Activated CD8-positive, alpha-beta memory T cell treated with anti-CD3 and anti-CD28 coated beads, Interleukin-2, amount 10 ng/mL, durations not matched to agents 7 days and 5 days (primary cell): ENCODE measurements around the gene ZFTA. TPM values are rescaled to one million over a fixed set of nuclear protein-coding genes. Genes with fewer than 3 reads are reported as not detected.
"Not testable (repeated sequence)": the region's sequence is repeated elsewhere in the genome, so short reads cannot be mapped to it uniquely, and the experiment has no call there.

ENCODE experiments used
- ATAC-seq: fragments of 150-1000 bp; cut with Tn5 transposase; one replicate; pipeline ENCODE4 v1.10.0; 2021; ENCODE audit warnings: moderate library complexity
- CTCF ChIA-PET: fragments of 350-600 bp; sonication (Branson Sonifier 250); formaldehyde crosslinking; loops from one replicate; lab custom pipeline; 2021; ENCODE audit warnings: antibody characterized with exemption; lab: Charles Lee
- DNase-seq: peaks from one replicate; pipeline ENCODE4 v3.0.0-alpha.2; 2020
- H3K27ac Mint-ChIP-seq: one replicate; pipeline ENCODE4 v1.8.0; 2021; ENCODE audit warnings: mild to moderate bottlenecking, mixed read lengths
- H3K27me3 Mint-ChIP-seq: one replicate; pipeline ENCODE4 v1.8.0; 2021; ENCODE audit warnings: mixed read lengths
- H3K36me3 Mint-ChIP-seq: one replicate; pipeline ENCODE4 v1.8.0; 2021; ENCODE audit warnings: mild to moderate bottlenecking, mixed read lengths
- H3K4me1 Mint-ChIP-seq: one replicate; pipeline ENCODE4 v1.8.0; 2021; ENCODE audit warnings: mixed read lengths
- H3K4me3 Mint-ChIP-seq: one replicate; pipeline ENCODE4 v1.8.0; 2021; ENCODE audit warnings: mild to moderate bottlenecking, moderate library complexity, mixed read lengths
- H3K9me3 Mint-ChIP-seq: one replicate; pipeline ENCODE4 v1.8.0; 2022; ENCODE audit warnings: low read depth, mixed read lengths
- total RNA-seq, 2 experiments: library from RNA; stranded (reverse); gene quantifications; one replicate each; pipeline ENCODE4 v1.2.3, GENCODE V29; 2021

The ZFTA gene
- 1 to 10 TPM; 2.6 to 4.2 TPM for total RNA-seq

DNA sequence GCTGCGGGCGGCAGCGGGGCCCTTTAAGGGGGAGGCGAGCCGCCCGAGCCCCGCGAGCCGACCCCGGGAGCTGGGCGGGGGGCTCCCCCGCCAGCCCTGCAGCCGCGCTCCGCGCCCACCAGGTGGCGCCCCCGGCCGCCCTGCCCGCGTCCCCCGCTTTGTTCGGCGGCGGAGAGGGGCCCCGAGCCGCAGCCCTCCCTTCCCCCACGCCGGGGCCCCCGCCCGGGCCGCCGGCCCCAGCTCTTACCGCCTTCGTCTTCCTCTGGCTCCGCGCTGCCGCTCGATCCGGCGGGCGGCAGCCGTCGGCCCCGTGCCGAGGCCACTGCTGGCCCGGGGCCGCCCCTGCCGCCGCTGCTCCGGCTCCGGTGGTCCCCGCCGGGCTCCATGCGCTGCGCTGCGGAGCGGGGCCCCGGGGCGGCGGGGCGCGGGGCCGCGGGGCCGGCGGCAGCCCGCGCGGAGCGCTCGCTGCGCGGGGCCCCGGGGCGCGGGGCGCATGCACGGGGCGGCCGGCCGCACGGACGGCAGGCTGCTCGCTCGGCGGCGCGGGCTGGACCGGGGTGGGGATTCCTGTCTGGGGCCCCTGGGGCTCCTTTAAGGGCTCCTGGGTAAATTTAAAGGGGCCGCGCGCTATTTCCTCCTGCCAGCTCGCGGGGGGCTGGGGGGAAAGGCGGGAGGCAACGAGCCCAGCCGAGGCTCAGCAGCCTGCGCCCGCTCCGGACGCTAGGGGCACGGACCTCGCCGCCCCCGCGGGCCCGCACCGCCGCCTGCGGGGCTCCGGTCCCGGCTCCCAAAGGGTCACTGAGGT is at the start of gene ZFTA:
Gene ZFTA (minus strand): TSS at position 539 of the 805 bp plus-strand sequence. CDS start 153 bp downstream, at position 386.
- Mint-ChIP-seq H3K27ac (peak within 1 kb of the TSS; percentile 70), H3K9me3 (no peaks in the 10 kb centered on the region), H3K4me1 (peaks cover 15% of the 10 kb centered on the region), H3K36me3 (no peaks in the 10 kb centered on the region), H3K27me3 (peaks cover 29% of the 10 kb centered on the region), H3K4me3 (peak within 1 kb of the TSS; percentile 87)
- ATAC-seq (peak; percentile 68), DNase-seq (peak; percentile 61)
- CTCF ChIA-PET, result interaction anchor here (0.8 to 4.6 kb wide), 25 partner anchors 11 to 384 kb away, joined by 3 to 21 read pairs (median 4); partner anchors contain the start of genes COX8A, MARK2 and PLAAT4

- no peak overlapping the region for H3K27ac Mint-ChIP-seq
These were observed 49.4 kb upstream of the ZFTA start for GRCh38 chr11:63817758-63818498.

GRCh38 chr11:63816732-63817131 is 48.2 kb upstream of the ZFTA start:
- DNase-seq (no peak), ATAC-seq (no peak)
- CTCF ChIA-PET, result interaction anchor here (1.7 to 2.8 kb wide), 2 partner anchors 21 to 49 kb away, joined by 4 to 10 read pairs; no protein-coding TSS in a partner anchor
- Mint-ChIP-seq H3K4me3 (no peak overlapping the region), H3K9me3 (no peaks in the 10 kb centered on the region), H3K4me1 (peaks cover 32% of the 10 kb centered on the region), H3K27ac (no peak overlapping the region), H3K27me3 (no peaks in the 10 kb centered on the region), H3K36me3 (peaks cover 45% of the 10 kb centered on the region)

More at GRCh38 chr11:63817758-63818498, 49.4 kb upstream of the ZFTA start:
- Mint-ChIP-seq H3K4me1 (peaks cover 27% of the 10 kb centered on the region), H3K36me3 (peaks cover 51% of the 10 kb centered on the region), H3K27me3 (no peaks in the 10 kb centered on the region), H3K4me3 (no peak overlapping the region), H3K9me3 (no peaks in the 10 kb centered on the region)
- CTCF ChIA-PET, result interaction anchor here (1.1 to 2.8 kb wide), 3 partner anchors 20 to 103 kb away, joined by 3 to 10 read pairs (median 4); no protein-coding TSS in a partner anchor
- no peak for ATAC-seq
- DNase-seq, result no peak

- H3K4me1 Mint-ChIP-seq, result peaks cover 32% of the 10 kb centered on the region
- H3K4me3 Mint-ChIP-seq, result no peak overlapping the region
- DNase-seq (no peak), ATAC-seq (no peak)
- H3K27ac Mint-ChIP-seq, result no peak overlapping the region
- CTCF ChIA-PET, result interaction anchor here (0.7 to 2.8 kb wide), 2 partner anchors 14 to 22 kb away, joined by 3 to 10 read pairs; no protein-coding TSS in a partner anchor
- peaks cover 41% of the 10 kb centered on the region for H3K36me3 Mint-ChIP-seq
- H3K27me3 Mint-ChIP-seq, result no peaks in the 10 kb centered on the region
- H3K9me3 Mint-ChIP-seq, result no peaks in the 10 kb centered on the region
These were observed 47.6 kb upstream of the ZFTA start for GRCh38 chr11:63816166-63816565.

- Mint-ChIP-seq H3K4me3 (peak overlapping the region; percentile 79), H3K27ac (peak overlapping the region; percentile 65), H3K9me3 (no peaks in the 10 kb centered on the region), H3K36me3 (peaks cover 31% of the 10 kb centered on the region), H3K4me1 (peaks cover 34% of the 10 kb centered on the region), H3K27me3 (no peaks in the 10 kb centered on the region)
- CTCF ChIA-PET, result interaction anchor here (0.7 kb wide), 1 partner anchor 13 kb away, joined by 3 read pairs; no protein-coding TSS in a partner anchor
- no peak for ATAC-seq
- no peak for DNase-seq
These were observed 45.8 kb upstream of the ZFTA start for GRCh38 chr11:63814383-63814736.

- H3K27ac Mint-ChIP-seq, result peak overlapping the region; percentile 71
- peaks cover 29% of the 10 kb centered on the region for H3K36me3 Mint-ChIP-seq
- no peaks in the 10 kb centered on the region for H3K9me3 Mint-ChIP-seq
- peak; percentile 48 for ATAC-seq
- peaks cover 34% of the 10 kb centered on the region for H3K4me1 Mint-ChIP-seq
- DNase-seq, result peak; percentile 71
- CTCF ChIA-PET, result interaction anchor here (0.7 kb wide), 1 partner anchor 12 kb away, joined by 3 read pairs; no protein-coding TSS in a partner anchor
- no peaks in the 10 kb centered on the region for H3K27me3 Mint-ChIP-seq
- H3K4me3 Mint-ChIP-seq, result peak overlapping the region; percentile 79
These were observed 45.2 kb upstream of the ZFTA start for GRCh38 chr11:63813563-63814382.

DNA sequence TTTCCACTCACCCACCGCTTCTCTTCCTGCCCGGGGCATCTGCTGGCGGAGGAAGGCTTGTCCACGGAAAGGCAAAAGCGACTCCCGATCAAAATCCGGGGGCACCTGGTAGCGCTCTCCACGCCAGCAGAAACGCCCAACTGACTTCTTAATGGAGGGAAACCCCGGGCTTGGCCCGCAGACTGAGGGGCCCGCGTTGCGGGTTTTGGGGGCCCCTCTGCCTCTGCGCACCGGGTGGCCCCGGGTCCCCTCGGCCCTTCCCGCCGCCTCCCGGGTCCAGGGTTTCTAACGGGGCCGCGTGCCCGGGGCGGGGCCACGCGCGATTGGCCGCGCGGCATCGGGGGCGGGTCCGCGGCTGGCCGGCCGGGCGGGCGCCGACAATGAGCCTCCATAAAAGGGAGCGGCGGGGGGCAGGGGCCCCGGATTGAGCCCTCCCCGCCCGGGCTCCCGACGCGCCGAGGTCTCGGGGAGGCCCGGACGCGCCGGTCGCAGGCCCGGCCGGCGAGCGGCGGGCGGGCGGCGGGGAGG is 44.5 kb upstream of the ZFTA start, which contains the start of gene SPINDOC:
Gene SPINDOC (plus strand): TSS at position 422 of the 528 bp plus-strand sequence. CDS start 231 bp downstream, outside the sequence.
- CTCF ChIA-PET, result interaction anchor here (3.4 kb wide), 1 partner anchor 24 kb away, joined by 16 read pairs; the partner anchor contains the start of gene MARK2
- Mint-ChIP-seq H3K4me3 (peak within 1 kb of the TSS; percentile 79), H3K36me3 (peaks cover 24% of the 10 kb centered on the region), H3K27ac (peak within 1 kb of the TSS; percentile 71), H3K27me3 (no peaks in the 10 kb centered on the region), H3K9me3 (no peaks in the 10 kb centered on the region), H3K4me1 (peaks cover 34% of the 10 kb centered on the region)
- DNase-seq (peak; percentile 84), ATAC-seq (peak; percentile 93)

DNA sequence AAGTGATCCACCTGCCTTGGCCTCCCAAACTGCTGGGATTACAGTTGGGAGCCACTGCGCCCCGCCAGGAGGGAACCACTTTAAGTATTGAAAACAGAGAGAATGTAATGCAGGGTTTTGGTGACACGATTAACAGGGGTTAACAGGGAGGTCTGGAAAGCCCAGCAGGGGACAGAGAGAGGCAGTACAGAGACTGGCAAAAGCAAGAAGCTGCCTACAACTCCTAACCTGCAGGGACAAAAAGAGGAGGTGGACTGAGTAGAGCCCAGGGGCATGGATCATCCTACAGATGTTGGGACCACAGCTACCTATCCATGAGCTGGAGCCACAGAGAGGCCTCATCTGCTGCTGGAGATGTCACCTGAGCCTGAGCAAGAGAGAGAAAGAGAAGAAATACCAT is 42.9 kb upstream of the ZFTA start:
- no peaks in the 10 kb centered on the region for H3K27me3 Mint-ChIP-seq
- H3K36me3 Mint-ChIP-seq, result peaks cover 14% of the 10 kb centered on the region
- no peak overlapping the region for H3K4me3 Mint-ChIP-seq
- CTCF ChIA-PET, result interaction anchor here (1.1 to 3.4 kb wide), 2 partner anchors 26 to 134 kb away, joined by 3 to 16 read pairs; partner anchors contain the start of gene MARK2
- DNase-seq (no peak), ATAC-seq (no peak)
- H3K27ac Mint-ChIP-seq, result no peak overlapping the region
- H3K4me1 Mint-ChIP-seq, result peaks cover 28% of the 10 kb centered on the region
- no peaks in the 10 kb centered on the region for H3K9me3 Mint-ChIP-seq

DNA sequence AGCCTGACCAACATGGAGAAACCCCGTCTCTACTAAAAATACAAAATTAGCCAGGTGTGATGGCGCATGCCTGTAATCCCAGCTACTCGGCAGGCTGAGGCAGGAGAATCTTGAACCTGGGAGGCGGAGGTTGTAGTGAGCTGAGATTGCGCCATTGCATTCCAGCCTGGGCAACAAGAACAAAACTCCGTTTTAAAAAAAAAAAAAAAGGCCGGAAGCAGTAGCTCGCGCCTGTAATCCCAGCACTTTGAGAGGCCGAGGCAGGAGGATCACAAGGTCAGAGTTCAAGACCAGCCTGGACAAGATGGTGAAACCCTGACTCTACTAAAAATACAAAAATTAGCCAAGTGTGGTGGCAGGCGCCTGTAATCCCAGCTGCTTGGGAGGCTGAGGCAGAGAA is 41.8 kb upstream of the ZFTA start:
- H3K27me3 Mint-ChIP-seq, H3K27ac Mint-ChIP-seq, H3K4me3 Mint-ChIP-seq, ATAC-seq, H3K36me3 Mint-ChIP-seq, H3K9me3 Mint-ChIP-seq, DNase-seq: not testable (repeated sequence)
- CTCF ChIA-PET, result interaction anchor here (1.0 to 3.4 kb wide), 2 partner anchors 27 to 42 kb away, joined by 5 to 16 read pairs; partner anchors contain the start of genes MARK2 and ZFTA
- peaks cover 19% of the 10 kb centered on the region for H3K4me1 Mint-ChIP-seq

DNA sequence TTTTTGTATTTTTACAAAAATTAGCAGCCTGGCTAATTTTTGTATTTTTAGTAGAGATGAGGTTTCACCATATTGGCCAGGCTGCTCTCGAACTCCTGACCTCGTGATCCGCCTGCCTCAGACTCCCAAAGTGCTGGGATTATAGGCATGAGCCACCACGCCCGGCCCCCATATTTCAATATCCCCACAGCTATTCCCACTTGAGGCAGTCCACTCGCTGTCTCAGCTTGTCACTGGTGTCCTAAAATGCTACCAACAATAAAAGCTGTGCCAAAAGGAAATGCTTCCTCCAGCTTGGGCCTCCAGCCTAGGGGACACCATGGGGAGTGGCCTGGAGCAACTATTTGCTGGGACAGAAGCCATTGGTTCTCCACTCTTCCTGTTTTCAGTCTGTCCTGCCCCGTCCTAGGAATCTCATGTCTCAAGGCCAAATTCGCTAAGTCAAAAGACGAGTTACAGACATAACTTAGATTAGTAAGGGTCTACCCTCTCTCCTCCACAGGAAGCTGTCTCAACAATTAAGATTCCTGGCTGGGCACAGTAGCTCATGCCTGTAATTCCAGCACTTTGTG is 37.4 kb upstream of the ZFTA start:
- Mint-ChIP-seq H3K27ac (no peak overlapping the region), H3K36me3 (no peaks in the 10 kb centered on the region), H3K27me3 (no peaks in the 10 kb centered on the region), H3K4me1 (peaks cover 4% of the 10 kb centered on the region), H3K9me3 (no peaks in the 10 kb centered on the region), H3K4me3 (no peak overlapping the region)
- DNase-seq (no peak), ATAC-seq (no peak)
- CTCF ChIA-PET, result interaction anchor here (1.0 kb wide), 1 partner anchor 32 kb away, joined by 3 read pairs; no protein-coding TSS in a partner anchor

- DNase-seq, result no peak
- Mint-ChIP-seq H3K9me3 (no peaks in the 10 kb centered on the region), H3K27me3 (no peaks in the 10 kb centered on the region), H3K4me1 (peaks cover 3% of the 10 kb centered on the region), H3K27ac (no peak overlapping the region), H3K36me3 (no peaks in the 10 kb centered on the region), H3K4me3 (no peak overlapping the region)
- ATAC-seq, result no peak
- CTCF ChIA-PET, result no interaction called here
These were observed 35.7 kb upstream of the ZFTA start for GRCh38 chr11:63804259-63804658.
